ENCODE data around the gene HPCAL1. TPM values are rescaled to one million over a fixed set of nuclear protein-coding genes. Genes with fewer than 3 reads are reported as not detected.

The HPCAL1 gene
- total RNA-seq, 2 experiments from 2014 or later, result 9.2 to 9.7 TPM

DNA sequence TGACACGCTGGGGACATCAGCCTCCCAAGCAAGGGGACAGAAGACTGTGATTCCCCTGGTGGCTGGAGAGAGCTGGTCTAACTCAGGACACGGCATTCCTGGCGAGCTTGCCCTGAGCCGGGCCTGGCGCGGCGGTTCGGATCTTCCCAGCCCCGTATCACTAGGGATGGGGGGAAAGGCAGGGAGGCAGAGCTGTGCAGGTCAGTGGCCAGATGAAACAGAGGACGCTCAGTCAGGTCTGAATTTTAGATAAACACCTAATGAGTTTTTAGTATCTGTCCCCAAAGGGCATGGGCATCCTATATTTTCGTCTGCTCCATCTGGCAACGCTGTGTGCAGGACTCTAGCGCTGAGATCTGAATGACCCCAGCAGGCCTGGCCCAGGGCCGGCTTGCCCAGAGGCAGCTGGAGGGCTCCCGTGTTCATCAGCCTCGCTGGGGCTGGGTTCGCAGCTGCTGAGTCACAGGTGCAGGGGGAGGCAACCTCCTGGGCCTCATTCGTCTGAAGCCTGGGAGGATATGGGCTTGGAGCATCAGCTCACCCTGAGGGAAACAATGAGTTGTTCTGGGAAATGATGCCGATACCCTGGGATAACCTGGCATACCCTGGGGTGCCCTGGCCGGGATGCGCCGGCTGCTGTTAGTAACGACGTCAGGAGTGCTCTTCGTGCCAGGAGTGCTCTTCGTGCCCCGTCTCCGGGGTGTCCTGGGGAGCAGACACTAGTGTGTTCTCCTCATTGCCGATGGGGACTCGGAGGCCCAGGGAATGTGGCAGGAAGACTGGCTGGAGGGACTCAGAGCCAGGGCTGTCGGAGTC, 48.1 kb upstream of the HPCAL1 start:
- Histone ChIP-seq H3K9me3 (ENCODE audit: low read length) (peaks cover 14% of the 10 kb centered on the region), H4K20me1 (ENCODE audit: insufficient read depth, low read length) (no peaks in the 10 kb centered on the region), H3K9me2 (ENCODE audit: insufficient read depth, low read length) (no peaks in the 10 kb centered on the region), H3K4me3 (ENCODE audit: low read depth, low read length, poor library complexity, severe bottlenecking) (no peak overlapping the region), H3K4me2 (ENCODE audit: low read length) (no peak overlapping the region), H3K79me2 (ENCODE audit: insufficient read depth, low read depth, low read length) (no peaks in the 10 kb centered on the region), H3K4me1 (ENCODE audit: insufficient read depth, low read length, poor library complexity, severe bottlenecking) (no peaks in the 10 kb centered on the region), H3K27ac (ENCODE audit: low read depth, low read length, poor library complexity, severe bottlenecking) (no peak overlapping the region), H3K36me3 (ENCODE audit: insufficient read depth, low read length) (no peaks in the 10 kb centered on the region), H2AFZ (ENCODE audit: low read length) (no peak overlapping the region)
- CTCF ChIA-PET (ENCODE audit: unreplicated experiment), result no interaction called here
- TF ChIP-seq, protein P1, sequence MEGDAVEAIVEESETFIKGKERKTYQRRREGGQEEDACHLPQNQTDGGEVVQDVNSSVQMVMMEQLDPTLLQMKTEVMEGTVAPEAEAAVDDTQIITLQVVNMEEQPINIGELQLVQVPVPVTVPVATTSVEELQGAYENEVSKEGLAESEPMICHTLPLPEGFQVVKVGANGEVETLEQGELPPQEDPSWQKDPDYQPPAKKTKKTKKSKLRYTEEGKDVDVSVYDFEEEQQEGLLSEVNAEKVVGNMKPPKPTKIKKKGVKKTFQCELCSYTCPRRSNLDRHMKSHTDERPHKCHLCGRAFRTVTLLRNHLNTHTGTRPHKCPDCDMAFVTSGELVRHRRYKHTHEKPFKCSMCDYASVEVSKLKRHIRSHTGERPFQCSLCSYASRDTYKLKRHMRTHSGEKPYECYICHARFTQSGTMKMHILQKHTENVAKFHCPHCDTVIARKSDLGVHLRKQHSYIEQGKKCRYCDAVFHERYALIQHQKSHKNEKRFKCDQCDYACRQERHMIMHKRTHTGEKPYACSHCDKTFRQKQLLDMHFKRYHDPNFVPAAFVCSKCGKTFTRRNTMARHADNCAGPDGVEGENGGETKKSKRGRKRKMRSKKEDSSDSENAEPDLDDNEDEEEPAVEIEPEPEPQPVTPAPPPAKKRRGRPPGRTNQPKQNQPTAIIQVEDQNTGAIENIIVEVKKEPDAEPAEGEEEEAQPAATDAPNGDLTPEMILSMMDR (conservative IDR thresholded peaks at IDR 0.05; ENCODE audit: low read length), result no peak
- TF ChIP-seq EZH2phosphoT487 (IDR thresholded peaks at IDR 0.05; ENCODE audit: borderline replicate concordance, low read depth, low read length), result no peak
- no TSS peak for BruUV-seq (replicated peaks)
- intact Hi-C loops (cut with micrococcal nuclease; ENCODE audit: unreplicated experiment), result no loop called here
- POLR2A ChIA-PET, result no interaction called here
- no peak for DNase-seq (ENCODE audit: low spot score)

DNA sequence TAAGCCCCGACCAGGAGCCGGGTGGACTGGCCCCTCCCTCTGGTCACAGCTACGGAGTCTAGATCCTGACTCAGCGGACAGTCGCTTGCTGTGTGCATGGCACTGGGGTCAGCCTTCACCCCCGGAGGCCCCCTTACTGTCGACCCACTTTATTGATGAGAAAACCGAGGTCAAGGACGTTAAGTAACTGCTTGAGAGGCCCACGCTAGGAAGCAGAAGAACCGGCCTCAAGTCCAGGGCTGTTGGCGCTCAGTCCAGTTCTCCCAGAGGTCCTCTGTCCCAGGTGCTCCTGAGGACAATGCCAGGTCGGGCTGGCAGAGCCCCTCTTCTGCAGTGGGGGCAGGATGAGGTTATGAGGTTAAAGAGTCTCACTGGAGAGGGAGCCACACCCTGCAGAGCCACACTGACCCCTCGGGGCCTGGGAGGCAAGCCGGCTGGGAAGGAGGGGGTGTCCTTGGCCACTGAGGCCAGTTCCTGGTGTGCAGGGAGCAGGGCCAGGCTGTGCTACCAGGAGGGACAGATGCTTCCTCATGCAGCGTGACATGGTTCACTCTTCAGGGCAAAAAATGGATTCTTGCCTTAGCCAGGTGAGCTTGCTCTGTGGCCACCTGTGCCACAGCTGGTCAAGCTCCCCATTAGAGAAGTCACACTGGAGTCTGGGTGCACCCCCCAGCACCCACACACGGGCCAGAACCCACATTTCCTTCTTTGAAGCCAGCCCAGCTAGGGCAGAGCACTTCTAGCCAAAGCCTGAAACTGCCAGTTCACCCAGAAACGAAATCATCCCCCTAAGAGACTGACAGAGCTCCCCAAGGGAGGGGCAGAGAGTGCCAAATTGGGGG, 47.3 kb upstream of the HPCAL1 start:
- no peak for TF ChIP-seq EZH2phosphoT487 (IDR thresholded peaks at IDR 0.05; ENCODE audit: borderline replicate concordance, low read depth, low read length)
- TF ChIP-seq, protein P1 (conservative IDR thresholded peaks at IDR 0.05; ENCODE audit: low read length), result no peak
- no peak overlapping the region for H2AFZ ChIP-seq (ENCODE audit: low read length)
- CTCF ChIA-PET (ENCODE audit: unreplicated experiment), result no interaction called here
- no peaks in the 10 kb centered on the region for H3K79me2 ChIP-seq (ENCODE audit: insufficient read depth, low read depth, low read length)
- H3K4me2 ChIP-seq (ENCODE audit: low read length), result no peak overlapping the region
- no peak for DNase-seq (ENCODE audit: low spot score)
- peaks cover 5% of the 10 kb centered on the region; the same call in 1 of the 2 replicates for H3K9me3 ChIP-seq (ENCODE audit: low read length)
- H4K20me1 ChIP-seq (ENCODE audit: insufficient read depth, low read length), result no peaks in the 10 kb centered on the region
- H3K4me3 ChIP-seq (ENCODE audit: low read depth, low read length, poor library complexity, severe bottlenecking), result no peak overlapping the region
- BruUV-seq (replicated peaks), result no TSS peak
- no peak overlapping the region for H3K27ac ChIP-seq (ENCODE audit: low read depth, low read length, poor library complexity, severe bottlenecking)
- H3K9me2 ChIP-seq (ENCODE audit: insufficient read depth, low read length), result no peaks in the 10 kb centered on the region
- no peaks in the 10 kb centered on the region for H3K4me1 ChIP-seq (ENCODE audit: insufficient read depth, low read length, poor library complexity, severe bottlenecking)
- no peaks in the 10 kb centered on the region for H3K36me3 ChIP-seq (ENCODE audit: insufficient read depth, low read length)
- POLR2A ChIA-PET, result no interaction called here
- intact Hi-C loops (cut with micrococcal nuclease; ENCODE audit: unreplicated experiment), result no loop called here

All from OCI-LY7 (cell line).